A673 (cell line): ENCODE data around the gene THSD7B.

Source experiments
- CTCF ChIP-seq: fragments of 300-800, 200-600 bp; sonication (generic); conservative IDR thresholded peaks from 2 replicates; pipeline ENCODE4 v1.5.1; 2017; ENCODE audit warnings: low read depth, mild to moderate bottlenecking, antibody characterized with exemption, low read length, moderate library complexity, mixed read lengths
- EZH2 ChIP-seq: fragments of 200-600 bp; sonication (generic); IDR thresholded peaks from 2 replicates; pipeline ENCODE4 v1.6.1; 2017; ENCODE audit warnings: borderline replicate concordance, low read depth, mild to moderate bottlenecking, mixed read lengths, antibody characterized with exemption, low read length; ENCODE audit not compliant: poor library complexity, severe bottlenecking

DNA sequence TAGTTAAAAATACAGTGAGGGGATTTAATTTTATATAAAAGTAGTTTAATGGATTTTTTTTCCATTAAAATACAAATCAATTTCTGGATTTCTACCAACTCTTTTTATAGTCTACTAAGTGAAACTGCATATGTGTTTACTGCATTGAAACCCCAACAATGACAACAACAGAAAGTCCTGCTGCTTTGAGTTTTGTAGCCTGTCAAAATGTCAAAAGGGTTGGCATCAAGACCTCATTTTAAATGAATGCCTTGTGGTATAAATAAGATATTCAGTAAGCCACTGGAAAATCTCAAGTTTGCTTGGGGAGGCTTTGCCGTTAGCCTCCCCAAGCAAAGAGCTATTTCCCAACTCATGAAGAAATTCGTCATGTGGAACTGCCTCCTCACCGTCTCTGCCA lies 758.6 kb downstream of the THSD7B start:
- TF ChIP-seq CTCF (no peak), EZH2 (no peak)
